A673 (cell line): ENCODE data around the gene ATG101.

Experiments used
- CTCF ChIP-seq: fragments of 300-800, 200-600 bp; sonication (generic); conservative IDR thresholded peaks from 2 replicates; pipeline ENCODE4 v1.5.1; 2017; ENCODE audit warnings: low read depth, mild to moderate bottlenecking, antibody characterized with exemption, low read length, moderate library complexity, mixed read lengths
- EZH2 ChIP-seq: fragments of 200-600 bp; sonication (generic); IDR thresholded peaks from 2 replicates; pipeline ENCODE4 v1.6.1; 2017; ENCODE audit warnings: borderline replicate concordance, low read depth, mild to moderate bottlenecking, mixed read lengths, antibody characterized with exemption, low read length; ENCODE audit not compliant: poor library complexity, severe bottlenecking

- TF ChIP-seq CTCF (no peak), EZH2 (no peak)
These were observed 52.7 kb downstream of the ATG101 start for GRCh38 chr12:52122540-52122871.
